GM12873 (cell line): Measurements from ENCODE around the gene VAMP3.

Experiments
- CTCF ChIP-seq: IDR thresholded peaks from 2 replicates; pipeline ENCODE4 v1.5.1; 2012; ENCODE audit warnings: low read depth, mild to moderate bottlenecking, moderate library complexity, low read length, control low read depth; ENCODE audit not compliant: insufficient read depth; ENCODE audit errors: missing control alignments

Gene VAMP3

GRCh38 chr1:7733276-7733675, 37.8 kb upstream of the VAMP3 start:
- TF ChIP-seq CTCF, result no peak

- TF ChIP-seq CTCF, result no peak
Measured at GRCh38 chr1:7738044-7738443, 33.1 kb upstream of the VAMP3 start.

- no peak for TF ChIP-seq CTCF
Measured at GRCh38 chr1:7743346-7743745, 27.8 kb upstream of the VAMP3 start.

GRCh38 chr1:7744882-7745281, 26.2 kb upstream of the VAMP3 start:
- no peak for TF ChIP-seq CTCF

GRCh38 chr1:7745783-7746182, 25.3 kb upstream of the VAMP3 start:
- TF ChIP-seq CTCF, result no peak

GRCh38 chr1:7747605-7748004, 23.5 kb upstream of the VAMP3 start:
- no peak for TF ChIP-seq CTCF

- no peak for TF ChIP-seq CTCF
Measured at GRCh38 chr1:7749126-7749525, 22.0 kb upstream of the VAMP3 start.
